OCI-LY7 (cell line): Measurements from ENCODE around the gene CRHR2. TPM values are rescaled to one million over a fixed set of nuclear protein-coding genes. Genes with fewer than 3 reads are reported as not detected.

Source experiments
- Bru-seq: library from RNA; stranded (reverse); fragments of 400-500 nt; gene quantifications from one replicate; lab custom pipeline; 2021; lab: Mats Ljungman, UMichigan
- BruChase-seq, 2 experiments: library from RNA; stranded (reverse); fragments of 400-500 nt; gene quantifications; one replicate each; lab custom pipeline; 2021; lab: Mats Ljungman, UMichigan
- BruUV-seq: library from RNA; stranded (reverse); fragments of 400-500 nt; replicated peaks from 2 replicates; lab custom pipeline; 2021; lab: Mats Ljungman, UMichigan
- CTCF ChIA-PET: fragments of 300-600 bp; sonication (Branson Sonifier 250); formaldehyde crosslinking; loops from one replicate; lab custom pipeline; 2022; ENCODE audit warnings: antibody characterized with exemption; ENCODE audit not compliant: unreplicated experiment; lab: Charles Lee
- POLR2A ChIA-PET: fragments of 300-600 bp; sonication (Branson Sonifier 250); formaldehyde crosslinking; loops from one replicate; lab custom pipeline; 2022; ENCODE audit warnings: antibody characterized with exemption; lab: Charles Lee
- DNase-seq: peaks from one replicate; pipeline ENCODE4 v3.0.0-alpha.2; 2015; ENCODE audit warnings: low spot score
- H2AFZ ChIP-seq: fragments of 200-600 bp; sonication (generic), shearing (Covaris generic); 2 replicates; pipeline ENCODE4 v1.6.1; 2014; ENCODE audit warnings: mild to moderate bottlenecking, antibody characterized with exemption, low read length, moderate library complexity
- H3K27ac ChIP-seq: fragments of 200-600 bp; sonication (generic); 2 replicates; pipeline ENCODE4 v1.5.1; 2014; ENCODE audit warnings: mixed run types, low read depth, mild to moderate bottlenecking, moderate library complexity, low read length, inconsistent platforms; ENCODE audit not compliant: poor library complexity, severe bottlenecking
- H3K36me3 ChIP-seq: fragments of 200-600 bp; sonication (generic); 2 replicates; pipeline ENCODE4 v1.6.1; 2014; ENCODE audit warnings: mild to moderate bottlenecking, antibody characterized with exemption, low read length, moderate library complexity, mixed read lengths; ENCODE audit not compliant: insufficient read depth
- H3K4me1 ChIP-seq: fragments of 200-600 bp; sonication (generic); 2 replicates; pipeline ENCODE4 v1.5.1; 2014; ENCODE audit warnings: mild to moderate bottlenecking, low read length; ENCODE audit not compliant: insufficient read depth, poor library complexity, severe bottlenecking
- H3K4me2 ChIP-seq: fragments of 200-600 bp; sonication (generic); 2 replicates; pipeline ENCODE4 v1.6.1; 2014; ENCODE audit warnings: mild to moderate bottlenecking, low read length
- H3K4me3 ChIP-seq: fragments of 200-600 bp; sonication (generic); 2 replicates; pipeline ENCODE4 v1.5.1; 2014; ENCODE audit warnings: mild to moderate bottlenecking, low read depth, low read length; ENCODE audit not compliant: poor library complexity, severe bottlenecking
- H3K79me2 ChIP-seq: fragments of 200-600 bp; sonication (generic); 2 replicates; pipeline ENCODE4 v1.6.1; 2016; ENCODE audit warnings: low read depth, mild to moderate bottlenecking, low read length, moderate library complexity, mixed read lengths; ENCODE audit not compliant: insufficient read depth
- H3K9me2 ChIP-seq: fragments of 200-600 bp; sonication (generic); 2 replicates; pipeline ENCODE4 v1.6.1; 2016; ENCODE audit warnings: mild to moderate bottlenecking, low read length, mixed read lengths; ENCODE audit not compliant: insufficient read depth
- H3K9me3 ChIP-seq: fragments of 200-600 bp; sonication (generic); 2 replicates; pipeline ENCODE4 v1.6.1; 2014; ENCODE audit warnings: mild to moderate bottlenecking, mixed run types, low read length, mixed read lengths
- H4K20me1 ChIP-seq: fragments of 200-600 bp; sonication (generic); 2 replicates; pipeline ENCODE4 v1.6.1; 2014; ENCODE audit warnings: mild to moderate bottlenecking, antibody characterized with exemption, low read length, moderate library complexity, mixed read lengths; ENCODE audit not compliant: insufficient read depth
- EZH2phosphoT487 ChIP-seq: fragments of 200-600 bp; sonication (generic); IDR thresholded peaks from 2 replicates; pipeline ENCODE4 v1.6.1; 2018; ENCODE audit warnings: low read depth, borderline replicate concordance, mild to moderate bottlenecking, mixed run types, antibody characterized with exemption, low read length, moderate library complexity, mixed read lengths
- intact Hi-C: fragments of 100-400 bp; cut with micrococcal nuclease; formaldehyde crosslinking; loops from one replicate; pipeline ENCODE4 v1.10.0; 2022; ENCODE audit not compliant: unreplicated experiment
- long read RNA-seq: library from polyadenylated mRNA; stranded (forward); transcript quantifications from one replicate; pipeline ENCODE4 v2.0.0, GENCODE V29; 2022
- total RNA-seq, 2 experiments: library from RNA; depleted of rRNA in 1 of 2; stranded (reverse); fragments of >200 nt in 1 of 2; shearing (Covaris generic) in 1 of 2; gene quantifications; 2 replicates each; pipeline ENCODE4 v1.2.3, GENCODE V29; 2014 to 2022
- TF ChIP-seq, protein P1 (sequence below): fragments of 200-600 bp; sonication (generic); conservative IDR thresholded peaks from 2 replicates; pipeline ENCODE4 v1.5.1; 2014; ENCODE audit warnings: mild to moderate bottlenecking, antibody characterized with exemption, low read length, moderate library complexity, mixed read lengths

The CRHR2 gene
- total RNA-seq (2014; rRNA removed; shearing (Covaris generic)) (not detected in 2 replicates), total RNA-seq (2022) (not detected in 2 replicates), Bru-seq, nascent RNA (not detected), BruChase-seq, experiment 1, labeled RNA remaining after a 6-hour chase (not detected), BruChase-seq, experiment 2, labeled RNA remaining after a 2-hour chase (not detected)
- long read RNA-seq, result 0 reads

DNA sequence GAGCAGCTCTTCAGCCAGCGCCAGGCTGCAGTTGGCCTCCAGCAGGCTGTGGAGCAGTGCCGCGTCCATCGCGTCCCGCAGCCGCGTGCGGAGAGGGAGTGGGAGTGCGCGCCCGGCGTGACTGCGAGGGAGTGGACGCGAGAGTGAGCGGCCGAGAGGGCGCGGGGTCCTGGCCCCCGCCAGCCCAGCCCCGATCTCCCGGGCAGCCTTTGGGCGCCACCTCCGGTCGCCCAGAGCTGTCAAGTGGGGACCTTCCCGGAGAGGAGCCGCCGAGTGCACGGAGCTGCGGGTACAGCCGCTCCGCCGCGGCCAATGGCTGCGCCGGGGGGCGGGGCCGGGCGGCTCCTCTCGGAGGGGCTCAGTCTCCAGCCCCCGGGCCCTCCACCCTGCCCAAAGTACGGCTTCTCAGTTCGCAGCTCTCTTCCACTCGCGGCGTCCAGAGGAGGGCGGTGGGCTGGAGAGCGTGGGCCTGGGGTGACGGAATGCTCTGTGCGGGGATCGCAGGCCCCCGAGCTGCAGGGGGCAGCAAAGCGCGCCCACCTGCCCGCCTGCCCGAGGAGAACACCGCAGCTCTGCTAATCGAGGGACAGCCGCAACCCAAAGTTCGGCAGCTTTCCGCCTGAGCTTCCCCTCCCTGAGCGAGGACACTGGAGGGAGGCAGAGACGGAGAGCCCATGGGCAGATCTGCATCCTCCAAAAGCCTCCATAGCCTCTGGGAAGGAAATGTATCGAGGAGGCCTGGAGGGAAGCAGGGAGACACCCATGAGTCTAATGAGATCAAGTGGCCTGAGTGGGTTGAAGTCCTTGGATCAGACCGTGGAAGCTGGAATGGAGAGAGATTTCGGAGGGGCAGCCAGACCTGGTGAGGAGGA, at the start of gene CRHR2:
Gene CRHR2 (minus strand): TSS at position 245 of the 872 bp plus-strand sequence. CDS start 176 bp downstream, at position 69.
- H3K9me2 ChIP-seq, result no peaks in the 10 kb centered on the region
- no peaks in the 10 kb centered on the region for H3K79me2 ChIP-seq
- no TSS peak for BruUV-seq
- POLR2A ChIA-PET, result no interaction called here
- no peak for DNase-seq
- no peak for TF ChIP-seq EZH2phosphoT487
- TF ChIP-seq, protein P1, sequence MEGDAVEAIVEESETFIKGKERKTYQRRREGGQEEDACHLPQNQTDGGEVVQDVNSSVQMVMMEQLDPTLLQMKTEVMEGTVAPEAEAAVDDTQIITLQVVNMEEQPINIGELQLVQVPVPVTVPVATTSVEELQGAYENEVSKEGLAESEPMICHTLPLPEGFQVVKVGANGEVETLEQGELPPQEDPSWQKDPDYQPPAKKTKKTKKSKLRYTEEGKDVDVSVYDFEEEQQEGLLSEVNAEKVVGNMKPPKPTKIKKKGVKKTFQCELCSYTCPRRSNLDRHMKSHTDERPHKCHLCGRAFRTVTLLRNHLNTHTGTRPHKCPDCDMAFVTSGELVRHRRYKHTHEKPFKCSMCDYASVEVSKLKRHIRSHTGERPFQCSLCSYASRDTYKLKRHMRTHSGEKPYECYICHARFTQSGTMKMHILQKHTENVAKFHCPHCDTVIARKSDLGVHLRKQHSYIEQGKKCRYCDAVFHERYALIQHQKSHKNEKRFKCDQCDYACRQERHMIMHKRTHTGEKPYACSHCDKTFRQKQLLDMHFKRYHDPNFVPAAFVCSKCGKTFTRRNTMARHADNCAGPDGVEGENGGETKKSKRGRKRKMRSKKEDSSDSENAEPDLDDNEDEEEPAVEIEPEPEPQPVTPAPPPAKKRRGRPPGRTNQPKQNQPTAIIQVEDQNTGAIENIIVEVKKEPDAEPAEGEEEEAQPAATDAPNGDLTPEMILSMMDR, result peak; percentile 46
- H3K4me2 ChIP-seq, result no peak within 1 kb of the TSS
- no peak within 1 kb of the TSS for H3K4me3 ChIP-seq
- intact Hi-C loops, result no loop called here
- no peaks in the 10 kb centered on the region for H3K9me3 ChIP-seq
- H2AFZ ChIP-seq, result no peak within 1 kb of the TSS
- H3K4me1 ChIP-seq, result no peaks in the 10 kb centered on the region
- CTCF ChIA-PET, result no interaction called here
- H4K20me1 ChIP-seq, result no peaks in the 10 kb centered on the region
- H3K36me3 ChIP-seq, result no peaks in the 10 kb centered on the region
- no peak within 1 kb of the TSS for H3K27ac ChIP-seq

DNA sequence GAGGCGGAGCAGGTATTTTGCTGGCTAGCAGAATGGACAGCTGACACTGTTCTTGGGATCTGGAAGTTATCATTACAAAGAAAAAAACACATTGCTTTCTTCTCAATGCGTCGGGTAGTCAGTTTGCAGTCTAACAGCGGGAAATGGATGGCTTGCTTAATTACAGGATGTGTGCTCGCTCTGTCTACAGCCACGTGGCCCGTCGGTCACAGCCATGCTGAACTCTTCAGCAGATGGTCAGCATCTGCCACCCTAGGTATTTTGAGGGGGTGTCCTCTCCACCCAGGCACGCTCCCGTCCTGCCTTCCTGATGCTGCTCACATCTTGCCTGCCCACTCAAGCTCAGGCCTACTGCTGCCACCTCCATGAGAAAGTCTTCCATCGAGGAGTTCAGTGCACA, 49.3 kb upstream of the CRHR2 start:
- no peaks in the 10 kb centered on the region for H3K9me2 ChIP-seq
- H2AFZ ChIP-seq, result no peak overlapping the region
- ChIA-PET POLR2A (no interaction called here), CTCF (no interaction called here)
- DNase-seq, result no peak
- H3K9me3 ChIP-seq, result no peaks in the 10 kb centered on the region
- BruUV-seq, result no TSS peak
- no peaks in the 10 kb centered on the region for H4K20me1 ChIP-seq
- H3K4me3 ChIP-seq, result no peak overlapping the region
- H3K4me2 ChIP-seq, result no peak overlapping the region
- H3K4me1 ChIP-seq, result peaks cover 22% of the 10 kb centered on the region
- H3K27ac ChIP-seq, result no peak overlapping the region
- TF ChIP-seq, protein P1, result no peak
- TF ChIP-seq EZH2phosphoT487, result no peak
- no peaks in the 10 kb centered on the region for H3K79me2 ChIP-seq
- intact Hi-C loops, result no loop called here
- H3K36me3 ChIP-seq, result no peaks in the 10 kb centered on the region
